Fibroblast of lung (primary cell): Measurements from ENCODE around the gene OTOG.

ENCODE experiments used
- CTCF ChIP-seq, 2 donors: IDR thresholded peaks in 1 of 2; conservative IDR thresholded peaks in 1 of 2; 1 replicate in 1 of 2; 2 replicates in 1 of 2; pipeline ENCODE4 v1.5.1; 2011 to 2012; ENCODE audit warnings: low read length in 2 of 2, control low read depth in 1 of 2, inconsistent platforms in 1 of 2, low read depth in 1 of 2, mild to moderate bottlenecking in 1 of 2
- EZH2 ChIP-seq: IDR thresholded peaks from 2 replicates; pipeline ENCODE4 v1.5.1; 2012; ENCODE audit warnings: low read length, control low read depth, mild to moderate bottlenecking; ENCODE audit errors: missing control alignments

GRCh38 chr11:17629113-17629512 lies 82.1 kb downstream of the OTOG start:
- TF ChIP-seq CTCF (conservative IDR thresholded peaks at IDR 0.05 in 1 of 2, IDR thresholded peaks at IDR 0.05 in 1 of 2; ENCODE audit: low read depth in 1 of 2, low read length in 2 of 2), result no peak
- TF ChIP-seq EZH2, result no peak
